Stimulated activated CD4-positive, alpha-beta T cell treated with anti-CD3 and anti-CD28 coated beads, Interleukin-12 subunit alpha, Interleukin-12 subunit beta, amount 100 ng/mL, for 48 hours (primary cell): Measurements from ENCODE around the gene SH3GL3.

Experiments used
- DNase-seq, 3 donors: peaks; one replicate each; pipeline ENCODE4 v3.0.0-alpha.2; 2020; ENCODE audit warnings: low read depth in 2 of 3, low spot score in 1 of 3

SH3GL3 gene

GRCh38 chr15:83565138-83565537 lies 118.0 kb downstream of the SH3GL3 start:
- no peak for DNase-seq

GRCh38 chr15:83565553-83566159 lies 118.5 kb downstream of the SH3GL3 start:
- peak in 1 of 3 donors; percentile 5 for DNase-seq

- no peak for DNase-seq
Observed at GRCh38 chr15:83567318-83567717, 120.2 kb downstream of the SH3GL3 start.

GRCh38 chr15:83569341-83569740 lies 122.2 kb downstream of the SH3GL3 start:
- no peak for DNase-seq

- no peak for DNase-seq
Observed at GRCh38 chr15:83570756-83571155, 123.6 kb downstream of the SH3GL3 start.

GRCh38 chr15:83571820-83572707 lies 124.9 kb downstream of the SH3GL3 start:
- no peak for DNase-seq

- DNase-seq = no peak
Observed at GRCh38 chr15:83574345-83574744, 127.2 kb downstream of the SH3GL3 start.

GRCh38 chr15:83578691-83579090 lies 131.6 kb downstream of the SH3GL3 start:
- DNase-seq = no peak

- DNase-seq = no peak
Observed at GRCh38 chr15:83581381-83581780, 134.2 kb downstream of the SH3GL3 start.

- no peak for DNase-seq
Observed at GRCh38 chr15:83582381-83582780, 135.2 kb downstream of the SH3GL3 start.

- DNase-seq = no peak
Observed at GRCh38 chr15:83585601-83586335, 138.6 kb downstream of the SH3GL3 start.

GRCh38 chr15:83587091-83587490 lies 139.9 kb downstream of the SH3GL3 start:
- no peak for DNase-seq

GRCh38 chr15:83588441-83588840 lies 141.3 kb downstream of the SH3GL3 start:
- no peak for DNase-seq

- no peak for DNase-seq
Observed at GRCh38 chr15:83592370-83593040, 145.4 kb downstream of the SH3GL3 start.

GRCh38 chr15:83595191-83595590 lies 148.1 kb downstream of the SH3GL3 start:
- DNase-seq = no peak

GRCh38 chr15:83598031-83598430 lies 150.9 kb downstream of the SH3GL3 start:
- DNase-seq = no peak

GRCh38 chr15:83602021-83602420 lies 154.9 kb downstream of the SH3GL3 start:
- no peak for DNase-seq

- no peak for DNase-seq
Observed at GRCh38 chr15:83604549-83604948, 157.4 kb downstream of the SH3GL3 start.

- DNase-seq = no peak
Observed at GRCh38 chr15:83605111-83605945, 158.2 kb downstream of the SH3GL3 start.

GRCh38 chr15:83610132-83610531 lies 163.0 kb downstream of the SH3GL3 start:
- DNase-seq = no peak
